Keratinocyte (primary cell): ENCODE data around the gene ALCAM. TPM values are rescaled to one million over a fixed set of nuclear protein-coding genes. Genes with fewer than 3 reads are reported as not detected.

ENCODE experiments used
- DNase-seq: peaks from one replicate; pipeline ENCODE4 v3.0.0-alpha.2; 2011; ENCODE audit warnings: low read depth, missing footprints, low spot score
- FAIRE-seq: peaks from 2 replicates; lab custom pipeline; 2011; peaks lifted over from hg19 to GRCh38; lab: Jason Lieb, UNC
- H2AFZ ChIP-seq: 2 replicates; pipeline ENCODE4 v1.6.0; 2012; ENCODE audit warnings: low read length, control low read depth, inconsistent platforms; ENCODE audit not compliant: control insufficient read depth
- H3K27ac ChIP-seq: 2 replicates; pipeline ENCODE4 v1.5.1; 2011; ENCODE audit warnings: low read length; ENCODE audit not compliant: control insufficient read depth, insufficient read depth
- H3K27me3 ChIP-seq: 3 replicates; pipeline ENCODE4 v1.6.0; 2011; ENCODE audit warnings: low read length; ENCODE audit not compliant: control insufficient read depth, insufficient read depth; ENCODE audit errors: extremely low read depth
- H3K36me3 ChIP-seq, 2 experiments: 2 replicates in 1 of 2; 3 replicates in 1 of 2; pipeline ENCODE4 v1.5.1; 2011; ENCODE audit warnings: low read length in 2 of 2, mild to moderate bottlenecking in 1 of 2; ENCODE audit not compliant: control insufficient read depth in 2 of 2, insufficient read depth in 2 of 2; ENCODE audit errors: extremely low read depth in 1 of 2
- H3K4me1 ChIP-seq: 3 replicates; pipeline ENCODE4 v1.5.1; 2011; ENCODE audit warnings: low read length; ENCODE audit not compliant: control insufficient read depth, insufficient read depth; ENCODE audit errors: extremely low read depth
- H3K4me2 ChIP-seq: 3 replicates; pipeline ENCODE4 v1.6.0; 2011; ENCODE audit warnings: low read depth, low read length; ENCODE audit not compliant: control insufficient read depth, insufficient read depth; ENCODE audit errors: extremely low read depth
- H3K4me3 ChIP-seq, 3 experiments: fragments of 200-600 bp in 1 of 3; sonication (generic) in 1 of 3; 2 replicates in 2 of 3; 3 replicates in 1 of 3; pipeline ENCODE4 v1.5.1; 2011 to 2016; ENCODE audit warnings: low read length in 3 of 3, mild to moderate bottlenecking in 3 of 3, control low read depth in 2 of 3, inconsistent platforms in 1 of 3, low read depth in 1 of 3, mixed read lengths in 1 of 3, mixed run types in 1 of 3, moderate library complexity in 1 of 3; ENCODE audit not compliant: control insufficient read depth in 2 of 3, insufficient read depth in 2 of 3; ENCODE audit errors: extremely low read depth in 1 of 3
- H3K79me2 ChIP-seq: 2 replicates; pipeline ENCODE4 v1.6.0; 2012; ENCODE audit warnings: low read length; ENCODE audit not compliant: control insufficient read depth, insufficient read depth
- H3K9ac ChIP-seq: 3 replicates; pipeline ENCODE4 v1.6.0; 2011; ENCODE audit warnings: low read length; ENCODE audit not compliant: control insufficient read depth, insufficient read depth; ENCODE audit errors: extremely low read depth
- H3K9me1 ChIP-seq: 3 replicates; pipeline ENCODE4 v1.6.0; 2011; ENCODE audit warnings: low read length; ENCODE audit not compliant: control insufficient read depth, insufficient read depth; ENCODE audit errors: extremely low read depth
- H3K9me3 ChIP-seq: 2 replicates; pipeline ENCODE4 v1.5.1; 2012; ENCODE audit warnings: low read depth, low read length; ENCODE audit not compliant: control insufficient read depth
- H4K20me1 ChIP-seq: 3 replicates; pipeline ENCODE4 v1.6.0; 2011; ENCODE audit warnings: low read length; ENCODE audit not compliant: control insufficient read depth, insufficient read depth; ENCODE audit errors: extremely low read depth
- CTCF ChIP-seq, 3 experiments: IDR thresholded peaks in 1 of 3; conservative IDR thresholded peaks in 1 of 3; optimal IDR thresholded peaks in 1 of 3; 2 replicates in 2 of 3; 3 replicates in 1 of 3; pipeline versions ENCODE3 to v1.5.1; 2011; ENCODE audit warnings: low read length in 3 of 3, mild to moderate bottlenecking in 3 of 3, moderate library complexity in 2 of 3, control low read depth in 1 of 3, inconsistent platforms in 1 of 3; ENCODE audit not compliant: insufficient read depth in 2 of 3; ENCODE audit errors: extremely low read depth in 1 of 3
- EZH2 ChIP-seq: IDR thresholded peaks from one replicate; pipeline ENCODE4 v1.6.1; 2012; ENCODE audit warnings: inconsistent platforms, mild to moderate bottlenecking, low read length, moderate library complexity
- dilution Hi-C: fragments of 300-500 bp; cut with MboI; formaldehyde crosslinking; loops from one replicate; pipeline ENCODE4 v1.7.0; 2020; ENCODE audit warnings: low sequenced_read_pairs; ENCODE audit not compliant: extremely low pct_ligation_motif_present
- polyA plus RNA-seq, 5 experiments: library from polyadenylated mRNA; depleted of rRNA in 3 of 5; stranded (reverse) in 3 of 5; stranded (forward) in 1 of 5; unstranded in 1 of 5; fragments of >200 nt; gene quantifications; 1 replicate in 1 of 5; 2 replicates in 3 of 5; 3 replicates in 1 of 5; pipeline versions ENCODE4 v1.2.1 to v1.2.3, GENCODE V29; 2011 to 2012; ENCODE audit warnings: missing spikeins in 2 of 5, low read depth in 1 of 5, low replicate concordance in 1 of 5

The ALCAM gene
- polyA plus RNA-seq, 1 donor (not counting 4 experiments of a cell fraction or from before 2014, with no cell fraction given) = 71.3 TPM

DNA sequence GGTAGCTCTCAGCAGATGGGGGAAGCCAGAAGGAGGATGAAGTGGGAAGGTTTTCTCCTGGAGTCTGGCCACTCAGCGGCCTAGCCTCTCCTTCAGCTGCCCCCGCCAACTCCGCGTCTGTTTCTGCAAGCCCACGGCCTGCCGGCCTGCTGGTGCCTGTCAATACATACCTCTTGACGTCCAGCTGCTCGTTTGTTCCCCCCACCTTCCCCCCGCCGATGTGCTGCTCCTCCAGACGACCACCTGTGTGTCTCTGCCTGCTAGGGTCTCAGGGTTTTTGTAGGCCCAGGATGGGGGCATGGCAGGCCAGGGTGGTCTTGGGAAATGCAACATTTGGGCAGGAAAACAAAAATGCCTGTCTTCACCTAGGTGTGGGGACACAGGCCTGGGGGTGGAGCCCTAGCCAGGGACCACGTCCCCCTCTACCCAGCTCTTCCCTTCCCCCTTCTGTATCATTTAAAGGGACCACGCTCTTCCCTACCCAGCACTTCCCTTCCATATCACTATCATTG is 137.8 kb downstream of the ALCAM start:
- H3K4me3 ChIP-seq = no peak overlapping the region
- no peaks in the 10 kb centered on the region for H3K4me1 ChIP-seq
- H3K9ac ChIP-seq = no peak overlapping the region
- TF ChIP-seq CTCF (optimal IDR thresholded peaks at IDR 0.05 in 1 of 3, IDR thresholded peaks at IDR 0.05 in 1 of 3, conservative IDR thresholded peaks at IDR 0.05 in 1 of 3; ENCODE audit: extremely low read depth in 1 of 3, insufficient read depth in 2 of 3, low read length in 3 of 3) = no peak
- TF ChIP-seq EZH2 = no peak
- dilution Hi-C loops = no loop called here
- FAIRE-seq (no peak), DNase-seq (no peak)
- H3K36me3 ChIP-seq = peaks cover 0 to 2% of the 10 kb centered on the region in 2 experiments
- H3K4me2 ChIP-seq = no peak overlapping the region
- H3K27me3 ChIP-seq = no peaks in the 10 kb centered on the region
- H2AFZ ChIP-seq = no peak overlapping the region
- peaks cover 16% of the 10 kb centered on the region for H3K79me2 ChIP-seq
- no peak overlapping the region for H3K27ac ChIP-seq
- no peaks in the 10 kb centered on the region for H3K9me1 ChIP-seq
- H3K9me3 ChIP-seq = no peaks in the 10 kb centered on the region
- H4K20me1 ChIP-seq = no peaks in the 10 kb centered on the region

DNA sequence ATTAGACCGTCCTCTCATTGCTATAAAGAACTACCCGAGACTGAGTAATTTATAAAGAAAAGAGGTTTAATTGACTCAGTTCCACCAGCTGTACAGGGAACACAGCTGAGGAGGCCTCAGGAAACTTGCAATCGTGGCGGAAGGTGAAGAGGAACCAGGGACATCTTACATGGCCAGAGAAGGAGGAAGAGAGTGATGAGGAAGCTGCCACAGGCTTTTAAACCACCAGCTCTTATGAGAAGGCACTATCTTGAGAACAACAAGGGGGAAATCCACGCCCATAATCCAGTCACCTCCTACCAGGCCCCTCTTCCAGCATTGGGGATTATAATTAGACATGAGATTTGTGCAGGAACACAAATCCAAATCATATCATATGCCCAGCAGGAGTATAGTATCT is 138.5 kb downstream of the ALCAM start:
- no peak overlapping the region for H3K9ac ChIP-seq
- no peaks in the 10 kb centered on the region for H3K9me1 ChIP-seq
- H3K4me1 ChIP-seq = no peaks in the 10 kb centered on the region
- no peak overlapping the region for H3K4me2 ChIP-seq
- no peaks in the 10 kb centered on the region for H3K9me3 ChIP-seq
- FAIRE-seq (no peak), DNase-seq (no peak)
- dilution Hi-C loops = no loop called here
- no peak for TF ChIP-seq CTCF (optimal IDR thresholded peaks at IDR 0.05 in 1 of 3, IDR thresholded peaks at IDR 0.05 in 1 of 3, conservative IDR thresholded peaks at IDR 0.05 in 1 of 3; ENCODE audit: extremely low read depth in 1 of 3, insufficient read depth in 2 of 3, low read length in 3 of 3)
- TF ChIP-seq EZH2 = no peak
- H3K36me3 ChIP-seq = peaks cover 0 to 2% of the 10 kb centered on the region in 2 experiments
- no peak overlapping the region for H3K27ac ChIP-seq
- H2AFZ ChIP-seq = no peak overlapping the region
- no peaks in the 10 kb centered on the region for H3K27me3 ChIP-seq
- H4K20me1 ChIP-seq = no peaks in the 10 kb centered on the region
- H3K79me2 ChIP-seq = peaks cover 19% of the 10 kb centered on the region
- no peak overlapping the region for H3K4me3 ChIP-seq
